GM12892 (cell line): ENCODE data around the gene ITGA3.

Source experiments
- DNase-seq: peaks from one replicate; pipeline ENCODE4 v3.0.0; 2011; ENCODE audit not compliant: insufficient read length
- FAIRE-seq: peaks from 2 replicates; lab custom pipeline; 2011; peaks lifted over from hg19 to GRCh38; lab: Jason Lieb, UNC
- POLR2A ChIP-seq: IDR thresholded peaks from 2 replicates; pipeline ENCODE4 v1.6.1; 2011; ENCODE audit warnings: low read depth, low read length, control low read depth
- POLR2AphosphoS5 ChIP-seq: IDR thresholded peaks from 2 replicates; pipeline ENCODE4 v1.6.1; 2011; ENCODE audit warnings: low read depth, low read length, control low read depth
- TAF1 ChIP-seq: IDR thresholded peaks from 2 replicates; pipeline ENCODE4 v1.6.1; 2011; ENCODE audit warnings: low read depth, mild to moderate bottlenecking, control low read depth, low read length, borderline replicate concordance

ITGA3 gene

GRCh38 chr17:50130559-50131305 lies 74.8 kb downstream of the ITGA3 start:
- DNase-seq (no peak), FAIRE-seq (no peak)
- TF ChIP-seq POLR2A (no peak), TAF1 (no peak), POLR2AphosphoS5 (no peak)

GRCh38 chr17:50132104-50132794 lies 76.3 kb downstream of the ITGA3 start:
- peak; percentile 15; the same call in 1 of the 2 replicates for TF ChIP-seq POLR2A
- TF ChIP-seq TAF1 = no peak
- TF ChIP-seq POLR2AphosphoS5 = peak; percentile 38; the same call in 1 of the 2 replicates
- FAIRE-seq = no peak
- no peak for DNase-seq

- DNase-seq = no peak
These were observed 77.3 kb downstream of the ITGA3 start for GRCh38 chr17:50133028-50133768.

GRCh38 chr17:50133769-50134099 lies 77.8 kb downstream of the ITGA3 start:
- DNase-seq (no peak), FAIRE-seq (no peak)
- TF ChIP-seq POLR2AphosphoS5 = no peak
- TF ChIP-seq TAF1 = no peak
- no peak for TF ChIP-seq POLR2A

More at GRCh38 chr17:50133028-50133768, 77.3 kb downstream of the ITGA3 start:
- TF ChIP-seq POLR2A (no peak), TAF1 (no peak), POLR2AphosphoS5 (no peak)
- no peak for FAIRE-seq

- no peak for FAIRE-seq
- no peak for DNase-seq
- TF ChIP-seq TAF1 (no peak), POLR2AphosphoS5 (no peak), POLR2A (no peak)
These were observed 78.5 kb downstream of the ITGA3 start for GRCh38 chr17:50134206-50135110.

- TF ChIP-seq POLR2AphosphoS5 (no peak), TAF1 (no peak), POLR2A (no peak)
- FAIRE-seq (no peak), DNase-seq (no peak)
These were observed 79.6 kb downstream of the ITGA3 start for GRCh38 chr17:50135316-50136095.

- FAIRE-seq (no peak), DNase-seq (no peak)
- TF ChIP-seq POLR2AphosphoS5 = no peak
- TF ChIP-seq TAF1 = no peak
- TF ChIP-seq POLR2A = no peak
These were observed 80.3 kb downstream of the ITGA3 start for GRCh38 chr17:50136096-50136687.

GRCh38 chr17:50137042-50137441 lies 81.1 kb downstream of the ITGA3 start:
- TF ChIP-seq POLR2AphosphoS5 (no peak), TAF1 (no peak), POLR2A (no peak)
- FAIRE-seq = no peak
- DNase-seq = no peak

- FAIRE-seq (peak; percentile 75), DNase-seq (no peak)
- no peak for TF ChIP-seq POLR2A
- TF ChIP-seq TAF1 = no peak
- no peak for TF ChIP-seq POLR2AphosphoS5
These were observed 83.4 kb downstream of the ITGA3 start for GRCh38 chr17:50139185-50139783.
